Hematopoietic multipotent progenitor cell treated with erythropoietin and hydrocortisone succinate and interleukin-3 and kit ligand, for 17 days (in vitro differentiated cells): ENCODE results near the gene AGAP1.
"Not testable (repeated sequence)": the region's sequence is repeated elsewhere in the genome, so short reads cannot be mapped to it uniquely, and the experiment has no call there.

Source experiments
- DNase-seq: peaks from one replicate; pipeline ENCODE4 v3.0.0-alpha.2; 2015; ENCODE audit warnings: low spot score

Gene AGAP1

DNA sequence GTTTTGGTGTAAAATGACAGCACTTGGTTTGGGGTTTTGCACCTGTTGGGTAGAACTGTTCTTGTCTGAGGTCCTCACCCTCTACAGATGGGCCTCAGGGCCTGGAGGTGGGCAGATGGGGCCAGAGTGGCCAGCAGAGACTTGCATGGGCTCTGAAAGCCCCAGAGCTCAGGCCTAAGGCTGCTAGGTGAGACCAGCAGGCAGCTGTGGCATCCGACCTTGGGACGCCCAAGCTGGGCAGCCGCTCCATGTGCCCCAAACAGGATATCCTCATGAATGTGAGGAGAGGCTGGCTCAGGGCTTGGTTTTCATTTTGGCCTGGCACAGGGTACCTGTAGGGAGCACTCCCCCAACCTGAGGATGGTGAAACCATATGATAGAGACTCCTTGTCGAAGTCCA is 636.1 kb downstream of the AGAP1 start:
- no peak for DNase-seq

DNA sequence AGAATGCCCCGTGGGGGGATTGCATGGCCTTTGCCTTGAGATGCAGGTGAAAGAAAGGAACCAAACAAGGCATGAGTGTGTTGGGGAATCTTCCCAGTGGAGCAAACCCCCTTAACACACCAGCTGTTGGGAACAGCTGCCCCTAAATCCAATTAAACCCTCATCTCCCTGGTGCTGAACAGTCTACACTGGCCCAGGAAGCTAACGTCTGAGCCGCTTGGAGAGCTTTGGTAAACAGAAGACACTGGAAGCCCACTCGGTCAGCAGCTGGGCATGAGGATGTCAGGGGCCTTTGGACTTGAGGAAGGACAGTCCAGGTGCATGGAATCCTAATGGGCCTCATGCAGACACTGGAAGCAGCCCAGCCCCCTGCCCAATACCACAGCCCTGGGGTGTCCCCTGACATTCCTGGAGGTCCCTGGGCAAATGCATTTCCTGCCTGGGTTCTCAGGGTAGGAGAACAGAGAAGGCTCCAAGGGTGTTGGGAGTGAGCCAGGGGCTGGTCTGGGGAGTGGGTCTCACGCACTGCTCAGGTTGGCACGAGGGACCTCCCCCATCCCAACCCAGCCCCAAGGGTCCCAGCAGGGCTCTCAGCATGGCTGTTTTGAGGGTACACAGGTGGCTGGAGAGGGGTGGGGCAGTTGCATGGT is 636.6 kb downstream of the AGAP1 start:
- no peak for DNase-seq

GRCh38 chr2:236131073-236131692 is 637.3 kb downstream of the AGAP1 start:
- DNase-seq = no peak

GRCh38 chr2:236133410-236134012 is 639.7 kb downstream of the AGAP1 start:
- no peak for DNase-seq

GRCh38 chr2:236136538-236136937 is 642.7 kb downstream of the AGAP1 start:
- no peak for DNase-seq

DNA sequence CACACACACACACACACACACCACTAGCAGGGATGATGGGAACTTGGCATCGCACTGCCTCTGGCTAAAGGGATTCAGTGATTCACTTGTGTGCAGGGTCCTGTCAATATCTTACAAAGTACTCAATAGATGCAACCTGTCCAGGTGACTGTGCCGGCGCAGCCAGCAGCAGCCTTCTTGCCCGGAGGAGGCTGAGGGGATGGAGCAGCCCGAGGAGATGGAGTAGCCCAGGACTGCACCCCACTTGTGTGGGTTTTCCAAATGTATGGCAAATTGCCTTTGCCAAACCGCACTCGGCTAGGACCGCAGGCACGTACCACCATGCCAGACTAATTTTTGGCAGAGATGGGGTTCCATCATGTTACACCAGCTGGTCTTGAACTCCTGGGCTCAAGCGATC is 643.2 kb downstream of the AGAP1 start:
- DNase-seq = no peak

- DNase-seq = not testable (repeated sequence)
Observed at GRCh38 chr2:236141616-236142015, 647.8 kb downstream of the AGAP1 start.

DNA sequence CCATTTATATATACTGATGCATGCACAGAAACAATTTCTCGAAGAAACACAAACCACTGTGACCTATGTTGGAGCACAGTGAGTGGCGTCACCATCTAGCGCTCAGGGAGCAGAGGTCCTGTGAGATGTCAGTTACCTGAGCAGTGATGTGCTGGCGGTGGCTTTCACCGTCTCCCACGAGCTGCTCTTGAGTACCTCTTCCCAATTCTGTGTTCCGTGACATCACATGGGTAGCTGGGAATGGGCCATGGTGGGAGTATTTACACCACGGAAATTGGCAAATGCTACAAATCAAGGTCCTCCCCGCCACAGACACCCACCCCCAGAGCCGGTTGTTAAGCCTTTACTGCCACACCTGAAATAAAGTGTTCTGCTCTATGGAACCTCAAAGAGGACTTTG is 650.0 kb downstream of the AGAP1 start:
- no peak for DNase-seq

DNA sequence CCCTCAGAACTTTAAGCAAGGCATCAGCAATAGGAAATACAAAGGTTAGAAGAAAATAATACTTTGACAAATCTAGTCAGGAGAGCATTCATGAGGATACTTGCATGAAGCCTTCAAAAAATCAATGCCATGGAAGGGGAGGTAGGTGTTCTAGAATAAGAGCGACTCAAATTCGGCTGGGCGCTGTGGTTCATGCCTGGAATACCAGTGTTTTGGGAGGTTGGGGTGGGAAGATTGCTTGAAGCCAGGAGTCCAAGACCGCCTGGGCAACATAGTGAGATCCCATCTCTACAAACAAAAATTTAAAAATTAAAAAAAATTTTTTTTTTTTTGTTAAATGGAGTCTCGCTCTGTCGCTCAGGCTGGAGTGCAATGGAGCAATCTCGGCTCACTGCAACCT is 652.6 kb downstream of the AGAP1 start:
- no peak for DNase-seq

GRCh38 chr2:236155406-236155805 is 661.6 kb downstream of the AGAP1 start:
- DNase-seq = no peak

GRCh38 chr2:236156095-236156859 is 662.4 kb downstream of the AGAP1 start:
- no peak for DNase-seq

- no peak for DNase-seq
Observed at GRCh38 chr2:236156860-236157194, 663.0 kb downstream of the AGAP1 start.

GRCh38 chr2:236157366-236157765 is 663.5 kb downstream of the AGAP1 start:
- DNase-seq = no peak

- no peak for DNase-seq
Observed at GRCh38 chr2:236157815-236158498, 664.1 kb downstream of the AGAP1 start.

GRCh38 chr2:236158969-236159777 is 665.3 kb downstream of the AGAP1 start:
- DNase-seq = no peak

DNA sequence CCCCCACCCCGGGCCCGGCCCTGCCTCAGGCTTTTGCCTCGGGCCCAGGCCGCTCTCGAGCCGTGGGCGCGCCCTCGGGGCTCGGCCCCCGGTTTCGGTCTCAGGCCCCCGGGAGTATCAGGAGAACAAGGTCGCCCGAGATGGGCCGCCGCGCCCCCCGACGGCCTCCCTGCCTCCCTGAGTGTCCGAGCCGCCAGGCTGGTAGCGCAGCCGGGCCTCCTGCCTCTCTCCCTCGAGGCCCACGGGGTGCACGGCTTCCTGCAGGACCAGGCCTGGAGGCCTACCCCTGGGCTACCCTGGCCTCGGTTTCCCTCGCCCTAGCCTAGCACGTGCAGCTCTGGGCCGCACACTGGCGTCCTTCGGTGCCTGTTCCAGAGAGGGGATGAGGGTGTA is 665.9 kb downstream of the AGAP1 start:
- no peak for DNase-seq

DNA sequence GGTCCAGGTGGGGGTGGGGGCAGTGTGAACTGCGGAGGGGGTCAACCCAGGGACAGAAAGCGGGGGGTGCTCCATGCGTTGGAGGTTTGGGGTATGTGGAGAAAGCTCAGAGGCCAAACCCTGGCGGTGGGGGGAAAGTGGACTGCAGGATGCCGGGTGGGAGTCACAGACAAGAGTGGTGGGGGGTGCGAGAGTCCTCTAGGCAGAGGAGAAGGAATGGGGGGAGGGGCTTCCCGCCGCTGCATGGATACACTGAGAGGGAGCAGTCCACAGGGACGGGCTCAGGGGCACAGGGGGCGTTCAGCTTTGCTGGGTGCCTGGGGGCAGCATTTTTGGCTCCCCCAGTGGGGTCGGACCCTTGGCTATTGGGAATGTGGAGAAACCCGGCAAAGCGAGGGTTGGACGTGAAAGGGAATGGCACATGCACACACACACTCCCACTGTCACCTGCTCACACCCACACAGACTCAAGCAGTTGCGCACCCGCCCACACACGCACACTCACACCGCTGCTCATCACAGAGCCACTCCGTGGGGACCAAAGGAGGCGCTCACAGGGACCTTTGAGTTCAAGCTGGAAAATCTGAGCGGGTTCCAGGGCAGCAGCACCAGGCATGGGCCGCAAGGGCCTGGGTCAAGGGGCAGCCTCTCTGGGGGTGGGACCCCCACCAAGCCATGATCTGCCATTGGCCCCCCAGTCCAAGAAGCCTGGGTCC is 666.7 kb downstream of the AGAP1 start:
- no peak for DNase-seq

GRCh38 chr2:236161082-236161462 is 667.2 kb downstream of the AGAP1 start:
- DNase-seq = no peak

DNA sequence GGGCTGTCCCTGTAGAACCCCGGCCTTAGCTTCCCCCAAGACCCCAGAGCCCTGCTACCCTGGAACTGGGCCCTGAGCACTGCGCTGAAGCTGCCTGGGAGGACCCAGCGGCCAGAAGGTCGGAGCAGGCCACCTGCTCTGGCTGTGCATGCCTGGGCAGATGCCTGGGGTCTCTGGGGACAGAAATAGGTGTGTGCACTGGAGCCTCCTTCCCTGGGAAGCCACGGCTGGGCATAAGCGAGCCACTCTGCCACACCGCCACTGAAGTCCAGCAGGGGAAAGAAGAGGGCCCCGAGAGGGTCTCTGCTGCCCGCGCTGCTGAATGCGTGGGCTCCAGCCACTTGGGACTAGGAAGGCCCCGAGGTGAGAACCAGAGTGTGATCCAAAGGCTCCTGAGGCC is 667.7 kb downstream of the AGAP1 start:
- no peak for DNase-seq

- no peak for DNase-seq
Observed at GRCh38 chr2:236162031-236162845, 668.4 kb downstream of the AGAP1 start.
